IMR-90 (cell line): ENCODE results near the gene CTBP2. TPM values are rescaled to one million over a fixed set of nuclear protein-coding genes. Genes with fewer than 3 reads are reported as not detected.

Experiments used
- ATAC-seq: fragments of 200-7000 bp; cut with Tn5 transposase; 2 replicates; pipeline ENCODE4 v1.9.1; 2020; ENCODE audit warnings: low read depth, mild to moderate bottlenecking, moderate library complexity
- BruUV-seq: library from RNA; stranded (reverse); fragments of 400-500 nt; replicated peaks from 2 replicates; lab custom pipeline; 2021; lab: Mats Ljungman, UMichigan
- CTCF ChIA-PET: fragments of 300-600 bp; formaldehyde crosslinking; extraction: SDS; loops from one replicate; lab custom pipeline; 2021; ENCODE audit warnings: antibody characterized with exemption; lab: Yijun Ruan, JAX
- POLR2A ChIA-PET: fragments of 300-600 bp; sonication (Branson Sonifier 250); formaldehyde crosslinking; loops from one replicate; lab custom pipeline; 2022; ENCODE audit warnings: antibody characterized with exemption; ENCODE audit not compliant: unreplicated experiment; lab: Charles Lee
- DNase-seq: peaks from one replicate; pipeline ENCODE4 v3.0.0; 2013
- H2AFZ ChIP-seq: replicated peaks from 2 replicates; pipeline ENCODE3; 2013; ENCODE audit warnings: low read length, mild to moderate bottlenecking; ENCODE audit not compliant: poor library complexity
- H2AK5ac ChIP-seq: 2 replicates; pipeline ENCODE4 v1.6.1; 2013; ENCODE audit warnings: low read depth, low read length, inconsistent platforms
- H2AK9ac ChIP-seq: replicated peaks from 2 replicates; pipeline ENCODE3; 2013; ENCODE audit warnings: mild to moderate bottlenecking, low read depth, low read length, moderate library complexity; ENCODE audit not compliant: poor library complexity
- H2BK120ac ChIP-seq: 2 replicates; pipeline ENCODE4 v1.6.1; 2013; ENCODE audit warnings: low read depth, low read length, inconsistent platforms
- H2BK15ac ChIP-seq: 3 replicates; pipeline ENCODE4 v1.6.1; 2013; ENCODE audit warnings: low read depth, low read length, inconsistent platforms
- H2BK20ac ChIP-seq: 2 replicates; pipeline ENCODE4 v1.6.1; 2013; ENCODE audit warnings: low read depth, mild to moderate bottlenecking, inconsistent platforms, low read length, moderate library complexity
- H2BK5ac ChIP-seq: 2 replicates; pipeline ENCODE4 v1.6.1; 2013; ENCODE audit warnings: mild to moderate bottlenecking, low read depth, low read length, inconsistent platforms; ENCODE audit not compliant: poor library complexity, severe bottlenecking
- H3K14ac ChIP-seq: replicated peaks from 2 replicates; pipeline ENCODE4 v1.6.1; 2013; ENCODE audit warnings: low read depth, low read length, inconsistent platforms
- H3K18ac ChIP-seq: 2 replicates; pipeline ENCODE4 v1.6.1; 2013; ENCODE audit warnings: low read depth, low read length, control low read depth
- H3K23ac ChIP-seq: 2 replicates; pipeline ENCODE4 v1.6.1; 2013; ENCODE audit warnings: low read depth, low read length, inconsistent platforms
- H3K27ac ChIP-seq: 2 replicates; pipeline ENCODE4 v1.5.1; 2013; ENCODE audit warnings: mild to moderate bottlenecking, control low read depth, low read length; ENCODE audit not compliant: insufficient read depth
- H3K27me3 ChIP-seq: 2 replicates; pipeline ENCODE4 v1.6.1; 2013; ENCODE audit warnings: low read length; ENCODE audit not compliant: control insufficient read depth, insufficient read depth
- H3K36me3 ChIP-seq: 2 replicates; pipeline ENCODE4 v1.6.1; 2013; ENCODE audit warnings: low read length, mixed read lengths; ENCODE audit not compliant: control insufficient read depth, insufficient read depth
- H3K4ac ChIP-seq: 2 replicates; pipeline ENCODE4 v1.6.1; 2013; ENCODE audit warnings: low read depth, low read length, inconsistent platforms
- H3K4me1 ChIP-seq: 2 replicates; pipeline ENCODE4 v1.6.1; 2013; ENCODE audit warnings: low read length, mixed read lengths; ENCODE audit not compliant: control insufficient read depth, insufficient read depth
- H3K4me2 ChIP-seq: 2 replicates; pipeline ENCODE4 v1.6.1; 2013; ENCODE audit warnings: low read depth, mild to moderate bottlenecking, control low read depth, low read length, moderate library complexity
- H3K4me3 ChIP-seq: 2 replicates; pipeline ENCODE4 v1.5.1; 2013; ENCODE audit warnings: low read depth, mild to moderate bottlenecking, control low read depth, low read length, moderate library complexity; ENCODE audit not compliant: insufficient read depth
- H3K56ac ChIP-seq: 2 replicates; pipeline ENCODE4 v1.6.1; 2013; ENCODE audit warnings: low read length, inconsistent platforms; ENCODE audit not compliant: insufficient read depth; ENCODE audit errors: extremely low read depth
- H3K79me1 ChIP-seq, 2 experiments: 2 replicates each; pipeline ENCODE4 v1.6.1; 2013; ENCODE audit warnings: low read length in 2 of 2, inconsistent platforms in 1 of 2, low read depth in 1 of 2
- H3K9ac ChIP-seq: 2 replicates; pipeline ENCODE4 v1.6.1; 2013; ENCODE audit warnings: low read depth, low read length, control low read depth
- H3K9me1 ChIP-seq: 2 replicates; pipeline ENCODE4 v1.6.1; 2013; ENCODE audit warnings: low read length, inconsistent platforms; ENCODE audit not compliant: insufficient read depth
- H3K9me3 ChIP-seq: 2 replicates; pipeline ENCODE4 v1.6.1; 2013; ENCODE audit warnings: low read length; ENCODE audit not compliant: control insufficient read depth, insufficient read depth
- H4K20me1 ChIP-seq: 2 replicates; pipeline ENCODE4 v1.6.1; 2013; ENCODE audit warnings: low read length, inconsistent platforms; ENCODE audit not compliant: insufficient read depth
- H4K5ac ChIP-seq: 2 replicates; pipeline ENCODE4 v1.6.1; 2013; ENCODE audit warnings: mild to moderate bottlenecking, low read depth, low read length, control low read depth
- H4K8ac ChIP-seq, 2 experiments: 2 replicates each; pipeline ENCODE4 v1.6.1; 2013; ENCODE audit warnings: low read depth in 2 of 2, low read length in 2 of 2, control low read depth in 1 of 2, inconsistent platforms in 1 of 2
- H4K91ac ChIP-seq: 2 replicates; pipeline ENCODE4 v1.6.1; 2013; ENCODE audit warnings: low read depth, low read length, inconsistent platforms; ENCODE audit not compliant: insufficient read depth
- BHLHE40 ChIP-seq: fragments of 150-350 bp; IDR thresholded peaks from 2 replicates; pipeline ENCODE4 v1.6.1; 2016; ENCODE audit warnings: mild to moderate bottlenecking, low read depth, low read length
- MAFK ChIP-seq: IDR thresholded peaks from 2 replicates; pipeline ENCODE4 v1.6.1; 2012; ENCODE audit warnings: low read depth, low read length, improper control_type of control experiment
- MAZ ChIP-seq: IDR thresholded peaks from 2 replicates; pipeline ENCODE4 v1.6.1; 2012; ENCODE audit warnings: low read depth, mild to moderate bottlenecking, low read length, improper control_type of control experiment, moderate library complexity, borderline replicate concordance
- MXI1 ChIP-seq: IDR thresholded peaks from 2 replicates; pipeline ENCODE4 v1.6.1; 2012; ENCODE audit warnings: low read depth, mild to moderate bottlenecking, low read length, moderate library complexity, borderline replicate concordance
- NFE2L2 ChIP-seq: fragments of 150-350 bp; IDR thresholded peaks from 2 replicates; pipeline ENCODE4 v1.6.1; 2016; ENCODE audit warnings: low read depth, mild to moderate bottlenecking, low read length
- WGBS, 2 experiments: methylation state at CpG; one replicate each; pipeline versions ENCODE4 v1.1.5 to v1.1.7; 2013; ENCODE audit warnings: missing lambda C conversion rate in 2 of 2; ENCODE audit not compliant: insufficient read length in 1 of 2; ENCODE audit errors: extremely low coverage in 2 of 2; 5-methylcytosine and 5-hydroxymethylcytosine counted together
- dilution Hi-C: fragments of 300-500 bp; cut with HindIII; formaldehyde crosslinking; loops from one replicate; pipeline ENCODE4 v1.14.3; 2018; ENCODE audit warnings: low sequenced_read_pairs; ENCODE audit not compliant: unreplicated experiment
- in situ Hi-C: fragments of 300-500 bp; cut with MboI; formaldehyde crosslinking; loops from 3 replicates; pipeline ENCODE4 v1.14.3; 2019; ENCODE audit warnings: low sequenced_read_pairs, inconsistent platforms, mixed read lengths
- intact Hi-C: fragments of 100-400 bp; cut with micrococcal nuclease; formaldehyde crosslinking; loops from 2 replicates; pipeline ENCODE4 v1.10.0; 2022
- polyA plus RNA-seq, 3 experiments: library from polyadenylated mRNA; depleted of rRNA; stranded (reverse); fragments of >200 nt; gene quantifications; 2 replicates each; pipeline ENCODE4 v1.2.3, GENCODE V29; 2012; ENCODE audit warnings: low replicate concordance in 1 of 3
- total RNA-seq: library from RNA; depleted of rRNA; stranded (reverse); fragments of >200 nt; gene quantifications from 2 replicates; pipeline ENCODE4 v1.2.3, GENCODE V29; 2012
- TF ChIP-seq, protein P1 (sequence below): conservative IDR thresholded peaks from 2 replicates; pipeline ENCODE4 v1.5.1; 2012; ENCODE audit warnings: mild to moderate bottlenecking, low read depth, low read length, improper control_type of control experiment

CTBP2 gene
- total and polyA plus RNA-seq, 2 of the 4 experiments (the other 2 are of a cell fraction), result 81.0 to 86.6 TPM

DNA sequence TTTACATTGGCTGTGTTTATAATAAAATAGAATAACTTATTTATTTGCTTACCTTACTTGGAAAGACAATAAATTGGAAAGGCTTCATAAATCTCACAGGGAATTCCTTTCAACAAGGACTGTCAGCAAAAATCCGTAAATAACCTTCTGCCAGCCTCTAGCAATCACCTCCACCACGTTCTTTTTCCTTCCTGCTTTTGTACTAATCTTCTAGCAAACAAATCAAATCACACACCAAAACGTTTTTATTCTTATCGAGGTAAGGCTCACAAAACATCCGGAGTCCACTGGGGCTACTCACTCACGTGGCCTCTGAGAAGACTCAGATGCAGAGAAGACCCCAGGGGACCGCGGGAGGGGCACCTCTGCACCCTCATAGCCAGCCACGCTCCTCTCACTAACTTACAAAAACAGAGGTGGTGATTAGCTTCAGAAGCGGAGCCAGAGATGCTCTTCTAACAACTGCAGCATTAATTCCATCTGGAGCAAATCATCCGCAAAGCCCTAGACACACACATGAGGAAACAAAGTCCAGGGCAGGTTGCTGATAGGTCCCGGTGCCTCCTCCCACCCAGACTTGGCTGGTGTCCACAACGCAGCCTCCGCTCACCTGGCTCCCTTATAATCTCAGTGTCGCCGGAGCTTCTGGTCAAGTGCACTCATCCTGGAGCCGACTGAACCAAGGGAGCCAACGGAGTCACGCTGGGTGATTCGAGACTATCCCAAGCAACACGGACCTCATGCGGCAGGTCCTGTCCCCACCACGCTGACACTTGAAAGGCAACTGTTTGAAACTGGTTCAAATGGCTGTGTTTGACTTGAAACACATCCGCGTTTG is 22.5 kb downstream of the CTBP2 start:
- CTCF ChIA-PET, result no interaction called here
- no peak for TF ChIP-seq NFE2L2
- no peak for TF ChIP-seq MAZ
- TF ChIP-seq, protein P1, sequence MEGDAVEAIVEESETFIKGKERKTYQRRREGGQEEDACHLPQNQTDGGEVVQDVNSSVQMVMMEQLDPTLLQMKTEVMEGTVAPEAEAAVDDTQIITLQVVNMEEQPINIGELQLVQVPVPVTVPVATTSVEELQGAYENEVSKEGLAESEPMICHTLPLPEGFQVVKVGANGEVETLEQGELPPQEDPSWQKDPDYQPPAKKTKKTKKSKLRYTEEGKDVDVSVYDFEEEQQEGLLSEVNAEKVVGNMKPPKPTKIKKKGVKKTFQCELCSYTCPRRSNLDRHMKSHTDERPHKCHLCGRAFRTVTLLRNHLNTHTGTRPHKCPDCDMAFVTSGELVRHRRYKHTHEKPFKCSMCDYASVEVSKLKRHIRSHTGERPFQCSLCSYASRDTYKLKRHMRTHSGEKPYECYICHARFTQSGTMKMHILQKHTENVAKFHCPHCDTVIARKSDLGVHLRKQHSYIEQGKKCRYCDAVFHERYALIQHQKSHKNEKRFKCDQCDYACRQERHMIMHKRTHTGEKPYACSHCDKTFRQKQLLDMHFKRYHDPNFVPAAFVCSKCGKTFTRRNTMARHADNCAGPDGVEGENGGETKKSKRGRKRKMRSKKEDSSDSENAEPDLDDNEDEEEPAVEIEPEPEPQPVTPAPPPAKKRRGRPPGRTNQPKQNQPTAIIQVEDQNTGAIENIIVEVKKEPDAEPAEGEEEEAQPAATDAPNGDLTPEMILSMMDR, result no peak
- TF ChIP-seq MXI1, result no peak
- TF ChIP-seq MAFK, result no peak
- no peak for TF ChIP-seq BHLHE40
- no peak for DNase-seq

More for the DNA sequence above, 22.5 kb downstream of the CTBP2 start:
- H3K27me3 ChIP-seq, result no peaks in the 10 kb centered on the region
- BruUV-seq, result no TSS peak
- intact Hi-C loops, result no loop called here
- no peak overlapping the region for H4K91ac ChIP-seq
- peaks cover 26% of the 10 kb centered on the region for H3K36me3 ChIP-seq
- dilution Hi-C loops, result no loop called here
- ATAC-seq, result no peak
- H2AK5ac ChIP-seq, result no peak overlapping the region
- H3K79me1 ChIP-seq, result peaks cover 38 to 91% of the 10 kb centered on the region in 2 experiments
- no peak overlapping the region for H3K18ac ChIP-seq
- H2AK9ac ChIP-seq, result no peak overlapping the region
- no peak overlapping the region for H3K4me3 ChIP-seq
- H3K4me2 ChIP-seq, result no peak overlapping the region
- H3K9me1 ChIP-seq, result peaks cover 48% of the 10 kb centered on the region
- POLR2A ChIA-PET, result no interaction called here
- H3K9me3 ChIP-seq, result no peaks in the 10 kb centered on the region
- H2BK120ac ChIP-seq, result no peak overlapping the region
- H3K4ac ChIP-seq, result no peak overlapping the region
- no peak overlapping the region for H3K9ac ChIP-seq
- H4K8ac ChIP-seq, result no peak overlapping the region
- no peak overlapping the region for H3K27ac ChIP-seq
- no peak overlapping the region for H3K14ac ChIP-seq
- H3K23ac ChIP-seq, result no peak overlapping the region
- 94% methylated on average over 16 of the region's 25 CpGs; no CpG with 5 or more reads in 1 of the 2 experiments for WGBS, 2 experiments
- no peak overlapping the region for H2BK20ac ChIP-seq
- H4K20me1 ChIP-seq, result peaks cover 94% of the 10 kb centered on the region
- H2BK15ac ChIP-seq, result no peak overlapping the region
- H3K56ac ChIP-seq, result no peak overlapping the region
- H2AFZ ChIP-seq, result no peak overlapping the region
- H2BK5ac ChIP-seq, result no peak overlapping the region
- no peak overlapping the region for H4K5ac ChIP-seq
- H3K4me1 ChIP-seq, result peaks cover 6% of the 10 kb centered on the region
- in situ Hi-C loops, result no loop called here
